K562 (cell line): ENCODE data around the gene DENND1A. TPM values are rescaled to one million over a fixed set of nuclear protein-coding genes. Genes with fewer than 3 reads are reported as not detected.

ENCODE experiments used
- ATAC-seq: fragments of 200-7000 bp; cut with Tn5 transposase; 3 replicates; pipeline ENCODE4 v1.9.1; 2020; ENCODE audit warnings: moderate library complexity
- BruUV-seq: library from RNA; stranded (reverse); fragments of 400-500 nt; replicated peaks from 2 replicates; lab custom pipeline; 2021; lab: Mats Ljungman, UMichigan
- CTCF ChIA-PET: fragments of 300-600 bp; formaldehyde crosslinking; extraction: SDS; loops from one replicate; lab custom pipeline; 2021; ENCODE audit warnings: low intra/inter-chr PET ratio; lab: Yijun Ruan, JAX
- POLR2A ChIA-PET: fragments of 300-600, 350-650 bp; sonication (Branson Sonifier 250); formaldehyde crosslinking; extraction: SDS; loops from one replicate; lab custom pipeline; 2021; ENCODE audit warnings: antibody characterized with exemption, inconsistent platforms; lab: Yijun Ruan, JAX
- DNase-seq, 4 experiments: peaks; one replicate each; pipeline versions ENCODE4 v3.0.0 to v3.0.0-alpha.2; 2011 to 2018; ENCODE audit warnings: low spot score in 3 of 4, mixed read lengths in 3 of 4; ENCODE audit errors: extremely low read depth in 1 of 4
- FAIRE-seq: peaks from 2 replicates; lab custom pipeline; 2011; peaks lifted over from hg19 to GRCh38; lab: Jason Lieb, UNC
- H2AFZ ChIP-seq: 2 replicates; pipeline ENCODE4 v1.6.0; 2011; ENCODE audit warnings: low read depth, low read length, control low read depth, inconsistent platforms
- H3K27ac ChIP-seq: fragments of 200-600 bp; 3 replicates; pipeline ENCODE4 v1.8.0; 2011; ENCODE audit warnings: low read depth, mild to moderate bottlenecking, control low read depth, inconsistent platforms, low read length, moderate library complexity, mixed read lengths; ENCODE audit errors: extremely low read depth
- H3K27me3 ChIP-seq, 2 experiments: fragments of 300-600 bp in 1 of 2; 2 replicates in 1 of 2; 3 replicates in 1 of 2; pipeline versions ENCODE4 v1.6.0 to v1.8.0; 2011; ENCODE audit warnings: inconsistent platforms in 2 of 2, low read length in 2 of 2, mild to moderate bottlenecking in 1 of 2, mixed read lengths in 1 of 2, moderate library complexity in 1 of 2; ENCODE audit not compliant: control insufficient read depth in 2 of 2, insufficient read depth in 2 of 2
- H3K36me3 ChIP-seq: fragments of 300-600 bp; 3 replicates; pipeline ENCODE4 v1.8.0; 2011; ENCODE audit warnings: mild to moderate bottlenecking, low read length, inconsistent platforms; ENCODE audit not compliant: control insufficient read depth, insufficient read depth
- H3K4me1 ChIP-seq, 2 experiments: fragments of 200-600 bp in 1 of 2; replicated peaks in 1 of 2; 2 replicates in 1 of 2; 3 replicates in 1 of 2; pipeline versions ENCODE4 v1.5.1 to v1.8.0; 2011; ENCODE audit warnings: inconsistent platforms in 2 of 2, low read length in 2 of 2, mild to moderate bottlenecking in 1 of 2, mixed read lengths in 1 of 2, moderate library complexity in 1 of 2; ENCODE audit not compliant: control insufficient read depth in 2 of 2, insufficient read depth in 2 of 2
- H3K4me2 ChIP-seq: 2 replicates; pipeline ENCODE4 v1.6.1; 2011; ENCODE audit warnings: low read length, control low read depth, inconsistent platforms, mixed read lengths; ENCODE audit not compliant: insufficient read depth
- H3K4me3 ChIP-seq: fragments of 200-600 bp; sonication (generic), shearing (Covaris generic); 2 replicates; pipeline ENCODE4 v1.5.1; 2016; ENCODE audit warnings: control low read depth, inconsistent platforms
- H3K79me2 ChIP-seq: fragments of 200-600 bp; 3 replicates; pipeline ENCODE4 v1.8.0; 2011; ENCODE audit warnings: low read length, inconsistent platforms; ENCODE audit not compliant: control insufficient read depth, insufficient read depth
- H3K9ac ChIP-seq, 2 experiments: 2 replicates each; pipeline versions ENCODE4 v1.6.0 to v1.6.1; 2011; ENCODE audit warnings: low read depth in 2 of 2, low read length in 2 of 2, control low read depth in 1 of 2, inconsistent platforms in 1 of 2, mild to moderate bottlenecking in 1 of 2, mixed read lengths in 1 of 2; ENCODE audit not compliant: insufficient read depth in 1 of 2
- H3K9me1 ChIP-seq: one replicate; pipeline ENCODE4 v1.6.0; 2011; ENCODE audit warnings: inconsistent platforms, mild to moderate bottlenecking, low read length, moderate library complexity; ENCODE audit not compliant: control insufficient read depth, insufficient read depth
- H3K9me3 ChIP-seq: replicated peaks from 2 replicates; pipeline ENCODE4 v1.5.1; 2011; ENCODE audit warnings: low read depth, low read length, inconsistent platforms; ENCODE audit not compliant: control insufficient read depth, insufficient read depth
- H4K20me1 ChIP-seq: replicated peaks from 2 replicates; pipeline ENCODE4 v1.6.1; 2011; ENCODE audit warnings: low read length, inconsistent platforms, mixed read lengths; ENCODE audit not compliant: control insufficient read depth, insufficient read depth
- CTBP1 ChIP-seq: fragments of 450-650 bp; IDR thresholded peaks from 2 replicates; pipeline ENCODE4 v1.6.1; 2016; ENCODE audit warnings: borderline replicate concordance
- PTBP1 ChIP-seq: fragments of 200-400 bp; formaldehyde crosslinking; IDR thresholded peaks from 2 replicates; pipeline ENCODE4 v1.6.1; 2017; ENCODE audit warnings: low read depth, low read length
- WGBS: fragments of 100-300 bp; shearing (Covaris generic); methylation state at CpG from one replicate; pipeline ENCODE4 v1.1.6; 2016; ENCODE audit warnings: low coverage, mixed read lengths; ENCODE audit not compliant: insufficient coverage; ENCODE audit errors: missing lambda C conversion rate; 5-methylcytosine and 5-hydroxymethylcytosine counted together
- in situ Hi-C: fragments of 300-500 bp; cut with MboI; formaldehyde crosslinking; loops from 4 replicates; pipeline ENCODE4 v1.15.0; 2018; ENCODE audit warnings: inconsistent platforms, mixed read lengths
- intact Hi-C: fragments of 100-400 bp; cut with micrococcal nuclease; formaldehyde crosslinking; loops from 2 replicates; pipeline ENCODE4 v1.14.2; 2022
- polyA plus RNA-seq, 8 experiments: library from polyadenylated mRNA; depleted of rRNA in 4 of 8; stranded (reverse) in 5 of 8; unstranded in 3 of 8; fragments of >200 nt; fragmentation: Nextera tagmentation in 2 of 8; fragmentation: Illumina TruSeq in 1 of 8; extraction: Ambion mirVana in 2 of 8; extraction: Trizol in 1 of 8; gene quantifications; 2 replicates each; pipeline versions ENCODE4 v1.2.1 to v1.2.3, GENCODE V29; 2011 to 2014; ENCODE audit warnings: inconsistent platforms in 1 of 8, missing spikeins in 1 of 8
- total RNA-seq, 7 experiments: library from RNA; depleted of rRNA in 6 of 7; stranded (reverse); fragments of >200 nt in 6 of 7; fragmentation: Illumina TruSeq in 2 of 7; extraction: Trizol in 2 of 7; gene quantifications; 2 replicates each; pipeline versions ENCODE4 v1.2.1 to v1.2.3, GENCODE V29; 2011 to 2021; ENCODE audit warnings: low replicate concordance in 1 of 7
- TF ChIP-seq, protein P1 (sequence below): sonication (generic); formaldehyde crosslinking; IDR thresholded peaks from 2 replicates; pipeline ENCODE4 v1.8.1; 2023; ENCODE audit warnings: mild to moderate bottlenecking, missing genetic modification reagents

DENND1A gene
- total and polyA plus RNA-seq, 9 of the 15 experiments (the other 6 are each of a cell fraction or from before 2014, with no cell fraction given) = 7.6 to 29.5 (median 15.7) TPM

DNA sequence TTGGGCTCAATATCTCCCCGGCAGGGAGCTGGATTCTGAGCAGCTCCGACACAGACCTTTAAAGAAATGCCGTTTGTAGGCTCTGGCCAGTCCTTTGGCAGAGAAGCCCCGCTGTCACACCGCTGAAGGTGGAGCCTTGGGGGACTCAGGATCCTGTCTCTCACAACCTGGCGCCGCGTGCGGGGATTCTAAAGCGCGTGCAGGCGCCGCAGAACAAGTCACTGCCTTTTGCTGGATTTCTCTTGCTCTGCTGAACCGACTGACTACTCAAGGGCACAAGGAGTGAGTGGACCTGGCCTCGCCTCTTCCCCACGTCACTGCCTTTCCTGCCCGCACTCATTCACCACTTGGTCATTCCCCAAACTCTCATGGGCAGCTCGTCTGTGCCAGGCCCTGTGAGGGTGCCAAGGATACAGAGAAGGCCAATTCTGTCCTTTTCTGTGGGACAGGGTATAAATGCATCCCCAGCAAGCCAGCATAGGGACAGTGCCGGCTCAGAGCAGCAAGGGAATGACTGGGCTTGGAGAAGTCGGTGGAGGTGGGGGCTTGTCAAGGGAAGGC lies 504.6 kb downstream of the DENND1A start:
- Histone ChIP-seq H4K20me1 (no peaks in the 10 kb centered on the region; the same call in none of the 2 replicates), H2AFZ (no peak overlapping the region), H3K9ac (no peak overlapping the region), H3K4me3 (no peak overlapping the region), H3K27me3 (no peaks in the 10 kb centered on the region), H3K4me1 (peaks cover 0 to 2% of the 10 kb centered on the region in 2 experiments; a peak in 1 of 5 replicates), H3K9me3 (no peaks in the 10 kb centered on the region), H3K4me2 (no peak overlapping the region), H3K9me1 (no peaks in the 10 kb centered on the region), H3K79me2 (no peaks in the 10 kb centered on the region), H3K36me3 (no peaks in the 10 kb centered on the region), H3K27ac (no peak overlapping the region)
- CTCF ChIA-PET = no interaction called here
- in situ Hi-C loops = no loop called here
- ATAC-seq (no peak), DNase-seq (no peak), FAIRE-seq (no peak)
- intact Hi-C loops = no loop called here
- TF ChIP-seq CTBP1 = no peak
- TF ChIP-seq, protein P1, sequence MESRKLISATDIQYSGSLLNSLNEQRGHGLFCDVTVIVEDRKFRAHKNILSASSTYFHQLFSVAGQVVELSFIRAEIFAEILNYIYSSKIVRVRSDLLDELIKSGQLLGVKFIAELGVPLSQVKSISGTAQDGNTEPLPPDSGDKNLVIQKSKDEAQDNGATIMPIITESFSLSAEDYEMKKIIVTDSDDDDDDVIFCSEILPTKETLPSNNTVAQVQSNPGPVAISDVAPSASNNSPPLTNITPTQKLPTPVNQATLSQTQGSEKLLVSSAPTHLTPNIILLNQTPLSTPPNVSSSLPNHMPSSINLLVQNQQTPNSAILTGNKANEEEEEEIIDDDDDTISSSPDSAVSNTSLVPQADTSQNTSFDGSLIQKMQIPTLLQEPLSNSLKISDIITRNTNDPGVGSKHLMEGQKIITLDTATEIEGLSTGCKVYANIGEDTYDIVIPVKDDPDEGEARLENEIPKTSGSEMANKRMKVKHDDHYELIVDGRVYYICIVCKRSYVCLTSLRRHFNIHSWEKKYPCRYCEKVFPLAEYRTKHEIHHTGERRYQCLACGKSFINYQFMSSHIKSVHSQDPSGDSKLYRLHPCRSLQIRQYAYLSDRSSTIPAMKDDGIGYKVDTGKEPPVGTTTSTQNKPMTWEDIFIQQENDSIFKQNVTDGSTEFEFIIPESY = 0 out of 2 replicates have a peak, but pooled peaks have one; percentile 19
- no peak for TF ChIP-seq PTBP1
- WGBS = 67% methylated on average over 20 of the region's 20 CpGs
- BruUV-seq = no TSS peak
- POLR2A ChIA-PET = interaction anchor here (0.9 to 1.4 kb wide), 3 partner anchors 9 to 43 kb away, joined by 3 to 4 read pairs (median 3); no protein-coding TSS in a partner anchor
